Stimulated activated CD8-positive, alpha-beta memory T cell treated with anti-CD3 and anti-CD28 coated beads, Interleukin-7, amount 100 ng/mL, for 48 hours (primary cell): Measurements from ENCODE around the gene AFAP1L2.
"Not testable (repeated sequence)": the region's sequence is repeated elsewhere in the genome, so short reads cannot be mapped to it uniquely, and the experiment has no call there.

Experiments used
- DNase-seq, 2 donors: peaks; one replicate each; pipeline ENCODE4 v3.0.0-alpha.2; 2020; ENCODE audit warnings: low read depth in 1 of 2; ENCODE audit errors: extremely low read depth in 1 of 2

The AFAP1L2 gene

GRCh38 chr10:114364726-114365125, 39.6 kb downstream of the AFAP1L2 start:
- no peak for DNase-seq

GRCh38 chr10:114363745-114364454, 40.4 kb downstream of the AFAP1L2 start:
- DNase-seq, result no peak

- no peak for DNase-seq
These were observed 41.4 kb downstream of the AFAP1L2 start for GRCh38 chr10:114362826-114363355.

- DNase-seq, result no peak
These were observed 44.4 kb downstream of the AFAP1L2 start for GRCh38 chr10:114359953-114360345.

GRCh38 chr10:114359041-114359952, 45.0 kb downstream of the AFAP1L2 start:
- DNase-seq, result no peak

- DNase-seq, result no peak
These were observed 46.7 kb downstream of the AFAP1L2 start for GRCh38 chr10:114357515-114357996.

- DNase-seq, result no peak
These were observed 47.4 kb downstream of the AFAP1L2 start for GRCh38 chr10:114356751-114357514.

GRCh38 chr10:114356126-114356525, 48.2 kb downstream of the AFAP1L2 start:
- no peak for DNase-seq

- DNase-seq, result no peak
These were observed 50.9 kb downstream of the AFAP1L2 start for GRCh38 chr10:114353383-114353782.

GRCh38 chr10:114352653-114353298, 51.5 kb downstream of the AFAP1L2 start:
- no peak for DNase-seq

GRCh38 chr10:114350751-114351150, 53.6 kb downstream of the AFAP1L2 start:
- DNase-seq, result no peak

- DNase-seq, result no peak
These were observed 54.6 kb downstream of the AFAP1L2 start for GRCh38 chr10:114349522-114350215.

GRCh38 chr10:114349071-114349470, 55.2 kb downstream of the AFAP1L2 start:
- DNase-seq, result not testable (repeated sequence)

GRCh38 chr10:114347791-114348190, 56.5 kb downstream of the AFAP1L2 start:
- no peak for DNase-seq

- DNase-seq, result no peak
These were observed 57.1 kb downstream of the AFAP1L2 start for GRCh38 chr10:114347241-114347640.

GRCh38 chr10:114346176-114347031, 57.9 kb downstream of the AFAP1L2 start:
- DNase-seq, result no peak

- DNase-seq, result no peak
These were observed 58.6 kb downstream of the AFAP1L2 start for GRCh38 chr10:114345701-114346100.

GRCh38 chr10:114343623-114344505, 60.4 kb downstream of the AFAP1L2 start:
- DNase-seq, result no peak
